Measurements from ENCODE around the gene SMAD2.

SMAD2 gene

DNA sequence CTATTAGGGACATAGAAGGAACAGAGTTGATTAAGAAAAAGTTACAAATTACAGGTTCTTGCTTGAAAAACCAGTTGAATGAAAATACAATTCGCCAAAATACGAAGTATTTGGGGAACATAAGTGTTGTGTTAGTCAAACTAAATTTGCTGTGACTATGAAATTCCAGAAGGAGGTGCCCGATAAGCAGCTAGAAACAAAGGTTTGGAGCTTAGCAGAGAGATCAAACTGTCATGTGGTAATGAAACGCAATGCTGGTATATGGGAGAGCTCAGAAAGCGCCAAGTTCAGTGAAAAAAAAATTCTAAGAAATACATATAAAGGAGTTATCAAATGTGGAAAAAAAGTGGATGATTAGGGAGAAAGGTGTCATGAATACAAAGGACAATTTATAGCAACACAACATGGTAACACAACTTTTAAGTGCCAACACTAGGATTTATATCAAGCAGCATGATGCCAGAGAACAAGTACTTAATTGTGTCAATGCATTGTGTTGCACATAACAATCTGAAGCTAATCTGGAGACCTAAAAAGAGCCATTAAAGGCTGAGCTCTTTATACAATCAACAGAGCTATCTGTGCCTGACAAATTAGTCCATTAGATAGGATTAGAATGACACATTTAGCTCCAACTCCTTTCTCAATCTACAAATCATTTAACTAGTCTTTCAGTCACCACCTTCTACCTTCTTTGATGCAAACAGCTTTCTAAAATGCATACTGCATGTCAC lies 31.2 kb downstream of the SMAD2 start:
- H3K4me3 ChIP-seq (ENCODE audit: low read depth, low read length): no peak overlapping the region
- TF ChIP-seq CTCF (IDR thresholded peaks at IDR 0.05; ENCODE audit: borderline replicate concordance, insufficient read depth, low read depth, low read length): no peak

DNA sequence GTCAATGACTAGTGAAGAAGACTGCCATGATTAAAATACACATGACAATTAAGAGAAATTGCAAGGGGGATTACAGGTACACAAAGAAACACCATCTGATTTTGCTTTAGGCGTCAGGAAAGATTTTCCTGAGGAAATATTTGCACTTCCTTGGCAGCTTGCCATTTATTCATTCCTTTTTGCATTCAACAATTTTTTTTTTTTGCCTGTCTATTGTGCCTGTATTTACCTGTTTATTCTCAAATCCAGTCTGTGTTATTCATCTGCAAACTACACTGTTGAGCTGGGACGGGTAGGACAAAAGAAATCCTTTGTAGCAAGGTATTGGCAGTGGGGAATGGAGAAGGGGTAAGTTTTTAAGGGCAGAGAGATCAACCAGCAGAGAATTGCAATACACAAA lies 31.8 kb downstream of the SMAD2 start:
- TF ChIP-seq CTCF (IDR thresholded peaks at IDR 0.05; ENCODE audit: borderline replicate concordance, insufficient read depth, low read depth, low read length): no peak
- no peak overlapping the region for H3K4me3 ChIP-seq (ENCODE audit: low read depth, low read length)

GRCh38 chr18:47898055-47898454 lies 32.4 kb downstream of the SMAD2 start:
- no peak overlapping the region for H3K4me3 ChIP-seq (ENCODE audit: low read depth, low read length)
- TF ChIP-seq CTCF (IDR thresholded peaks at IDR 0.05; ENCODE audit: borderline replicate concordance, insufficient read depth, low read depth, low read length): no peak

DNA sequence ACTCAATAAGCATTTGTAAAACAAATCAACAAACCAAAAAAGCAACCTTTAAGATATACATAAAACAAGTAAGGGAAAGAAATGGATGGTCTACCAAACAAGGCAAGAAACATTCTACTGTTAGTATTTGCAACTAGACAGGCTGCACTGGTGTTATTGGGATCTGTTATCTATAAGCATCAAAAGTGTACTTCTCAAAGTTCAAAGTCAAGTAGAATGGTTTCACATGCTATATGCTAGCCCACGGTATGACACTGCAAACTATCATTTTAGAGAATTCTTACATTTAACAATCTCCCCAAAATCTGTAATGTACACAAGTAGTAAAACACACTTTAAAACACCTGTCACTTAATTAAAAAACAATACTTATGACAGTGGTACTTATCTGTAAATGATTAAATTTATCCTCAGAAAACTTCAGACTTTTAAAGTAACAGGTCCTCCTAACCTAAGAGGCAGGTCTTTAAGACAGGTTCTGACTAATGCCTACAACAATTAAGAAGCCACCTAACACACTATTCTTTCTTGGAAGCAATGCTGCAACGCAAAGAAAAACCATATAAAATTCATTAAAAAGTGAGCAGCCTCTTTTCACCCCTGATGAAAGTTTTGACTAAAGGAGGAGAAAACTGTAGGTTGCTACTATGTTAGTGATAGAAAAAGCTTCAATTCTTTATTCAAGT lies 34.8 kb downstream of the SMAD2 start:
- no peak overlapping the region for H3K4me3 ChIP-seq (ENCODE audit: low read depth, low read length)
- no peak for TF ChIP-seq CTCF (IDR thresholded peaks at IDR 0.05; ENCODE audit: borderline replicate concordance, insufficient read depth, low read depth, low read length)

GRCh38 chr18:47893939-47894699 lies 36.3 kb downstream of the SMAD2 start:
- H3K4me3 ChIP-seq (ENCODE audit: low read depth, low read length): no peak overlapping the region
- no peak for TF ChIP-seq CTCF (IDR thresholded peaks at IDR 0.05; ENCODE audit: borderline replicate concordance, insufficient read depth, low read depth, low read length)

DNA sequence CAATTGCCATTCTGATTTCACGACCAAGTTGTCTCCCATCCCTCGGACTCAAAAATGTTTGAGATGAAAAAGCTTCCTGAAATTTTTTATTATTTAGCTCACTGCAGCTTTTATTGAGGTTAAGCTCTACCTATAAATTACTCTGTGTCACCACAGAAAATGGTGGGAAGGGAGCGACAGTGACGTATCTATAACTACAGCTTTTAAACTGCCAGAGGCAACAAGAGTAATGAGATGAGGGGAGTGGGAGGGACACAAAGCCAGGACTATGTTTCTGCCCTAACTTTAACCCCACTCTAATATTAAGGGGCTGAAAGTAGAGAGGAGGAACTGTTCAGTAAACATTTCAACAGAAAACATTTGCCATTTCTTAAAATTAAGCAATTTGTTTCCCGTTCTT lies 37.4 kb downstream of the SMAD2 start:
- no peak for TF ChIP-seq CTCF (IDR thresholded peaks at IDR 0.05; ENCODE audit: borderline replicate concordance, insufficient read depth, low read depth, low read length)
- H3K4me3 ChIP-seq (ENCODE audit: low read depth, low read length): no peak overlapping the region

Measured in GM12875 (cell line).